Caco-2 (cell line): ENCODE results near the gene CMTM4. TPM values are rescaled to one million over a fixed set of nuclear protein-coding genes. Genes with fewer than 3 reads are reported as not detected.
A peak's percentile ranks its signal among the peaks of the same experiment; 100 is the strongest.

Source experiments
- Bru-seq: library from RNA; stranded (reverse); fragments of 400-500 nt; gene quantifications from one replicate; lab custom pipeline; 2021; lab: Mats Ljungman, UMichigan
- BruChase-seq, 2 experiments: library from RNA; stranded (reverse); fragments of 400-500 nt; gene quantifications; one replicate each; lab custom pipeline; 2021; lab: Mats Ljungman, UMichigan
- BruUV-seq: library from RNA; stranded (reverse); fragments of 400-500 nt; replicated peaks from 2 replicates; lab custom pipeline; 2021; lab: Mats Ljungman, UMichigan
- CTCF ChIA-PET: fragments of 300-600 bp; sonication (Branson Sonifier 250); formaldehyde crosslinking; loops from one replicate; lab custom pipeline; 2022; ENCODE audit warnings: antibody characterized with exemption; lab: Charles Lee
- POLR2A ChIA-PET: fragments of 300-600 bp; sonication (Branson Sonifier 250); formaldehyde crosslinking; loops from one replicate; lab custom pipeline; 2022; ENCODE audit warnings: antibody characterized with exemption; lab: Charles Lee
- DNase-seq, 2 experiments: peaks; one replicate each; pipeline versions ENCODE4 v3.0.0 to v3.0.0-alpha.2; 2020 to 2022
- H3K27me3 ChIP-seq: replicated peaks from 2 replicates; pipeline ENCODE4 v1.6.0; 2011; ENCODE audit warnings: low read length; ENCODE audit not compliant: control insufficient read depth, insufficient read depth
- H3K36me3 ChIP-seq: 2 replicates; pipeline ENCODE4 v1.5.1; 2011; ENCODE audit warnings: low read length; ENCODE audit not compliant: control insufficient read depth, insufficient read depth
- H3K4me1 ChIP-seq: fragments of 250-450 bp; sonication (Bioruptor Pico); 2 replicates; pipeline ENCODE4 v1.5.1; 2020; ENCODE audit warnings: mild to moderate bottlenecking
- H3K4me3 ChIP-seq: 2 replicates; pipeline ENCODE4 v1.5.1; 2011; ENCODE audit warnings: low read depth, mild to moderate bottlenecking, control low read depth, low read length
- H3K9me3 ChIP-seq: fragments of 250-450 bp; sonication (Bioruptor Pico); 2 replicates; pipeline ENCODE4 v1.5.1; 2020; ENCODE audit warnings: mild to moderate bottlenecking, moderate library complexity
- H3K27ac Mint-ChIP-seq: one replicate; pipeline ENCODE4 v1.8.0; 2022; ENCODE audit warnings: mixed read lengths; ENCODE audit not compliant: unreplicated experiment
- H3K27me3 Mint-ChIP-seq: one replicate; pipeline ENCODE4 v1.8.0; 2022; ENCODE audit warnings: mixed read lengths; ENCODE audit not compliant: insufficient read depth, unreplicated experiment
- H3K36me3 Mint-ChIP-seq: one replicate; pipeline ENCODE4 v1.8.0; 2022; ENCODE audit warnings: mild to moderate bottlenecking, mixed read lengths; ENCODE audit not compliant: insufficient read depth, unreplicated experiment
- H3K4me1 Mint-ChIP-seq: one replicate; pipeline ENCODE4 v1.8.0; 2022; ENCODE audit warnings: low read depth, mixed read lengths; ENCODE audit not compliant: unreplicated experiment
- H3K4me3 Mint-ChIP-seq: one replicate; pipeline ENCODE4 v1.8.0; 2022; ENCODE audit warnings: mild to moderate bottlenecking, moderate library complexity, mixed read lengths; ENCODE audit not compliant: unreplicated experiment
- H3K9me3 Mint-ChIP-seq: one replicate; pipeline ENCODE4 v1.8.0; 2022; ENCODE audit warnings: mixed read lengths; ENCODE audit not compliant: unreplicated experiment
- CTCF ChIP-seq, 2 experiments: fragments of 200-600 bp in 1 of 2; IDR thresholded peaks; 1 replicate in 1 of 2; 2 replicates in 1 of 2; pipeline versions ENCODE4 v1.5.1 to v1.8.0; 2011 to 2022; ENCODE audit warnings: antibody characterized with exemption in 1 of 2, control low read depth in 1 of 2, inconsistent platforms in 1 of 2, low read depth in 1 of 2, low read length in 1 of 2, mild to moderate bottlenecking in 1 of 2, moderate library complexity in 1 of 2; ENCODE audit not compliant: insufficient read depth in 1 of 2, severe bottlenecking in 1 of 2, unreplicated experiment in 1 of 2
- intact Hi-C: fragments of 100-400 bp; cut with micrococcal nuclease; formaldehyde crosslinking; loops from one replicate; pipeline ENCODE4 v1.10.0; 2022; ENCODE audit not compliant: unreplicated experiment
- long read RNA-seq: library from polyadenylated mRNA; stranded (forward); transcript quantifications from one replicate; pipeline ENCODE4 v2.0.0, GENCODE V29; 2022
- total RNA-seq: library from RNA; stranded (reverse); gene quantifications from 2 replicates; pipeline ENCODE4 v1.2.3, GENCODE V29; 2022

CMTM4 gene
- total RNA-seq (106 and 108 TPM in 2 replicates), Bru-seq, nascent RNA (percentile 85 among the genes with signal in this experiment), BruChase-seq, experiment 1, labeled RNA remaining after a 2-hour chase (percentile 92 among the genes with signal in this experiment), BruChase-seq, experiment 2, labeled RNA remaining after a 6-hour chase (percentile 95 among the genes with signal in this experiment)
- long read RNA-seq, full-length matches to known transcripts, result 41 of 44 reads
- long read RNA-seq, partial matches to known transcripts, result 0 of 44 reads
- long read RNA-seq, other reads (novel, unspliced or antisense), result 3 of 44 reads

DNA sequence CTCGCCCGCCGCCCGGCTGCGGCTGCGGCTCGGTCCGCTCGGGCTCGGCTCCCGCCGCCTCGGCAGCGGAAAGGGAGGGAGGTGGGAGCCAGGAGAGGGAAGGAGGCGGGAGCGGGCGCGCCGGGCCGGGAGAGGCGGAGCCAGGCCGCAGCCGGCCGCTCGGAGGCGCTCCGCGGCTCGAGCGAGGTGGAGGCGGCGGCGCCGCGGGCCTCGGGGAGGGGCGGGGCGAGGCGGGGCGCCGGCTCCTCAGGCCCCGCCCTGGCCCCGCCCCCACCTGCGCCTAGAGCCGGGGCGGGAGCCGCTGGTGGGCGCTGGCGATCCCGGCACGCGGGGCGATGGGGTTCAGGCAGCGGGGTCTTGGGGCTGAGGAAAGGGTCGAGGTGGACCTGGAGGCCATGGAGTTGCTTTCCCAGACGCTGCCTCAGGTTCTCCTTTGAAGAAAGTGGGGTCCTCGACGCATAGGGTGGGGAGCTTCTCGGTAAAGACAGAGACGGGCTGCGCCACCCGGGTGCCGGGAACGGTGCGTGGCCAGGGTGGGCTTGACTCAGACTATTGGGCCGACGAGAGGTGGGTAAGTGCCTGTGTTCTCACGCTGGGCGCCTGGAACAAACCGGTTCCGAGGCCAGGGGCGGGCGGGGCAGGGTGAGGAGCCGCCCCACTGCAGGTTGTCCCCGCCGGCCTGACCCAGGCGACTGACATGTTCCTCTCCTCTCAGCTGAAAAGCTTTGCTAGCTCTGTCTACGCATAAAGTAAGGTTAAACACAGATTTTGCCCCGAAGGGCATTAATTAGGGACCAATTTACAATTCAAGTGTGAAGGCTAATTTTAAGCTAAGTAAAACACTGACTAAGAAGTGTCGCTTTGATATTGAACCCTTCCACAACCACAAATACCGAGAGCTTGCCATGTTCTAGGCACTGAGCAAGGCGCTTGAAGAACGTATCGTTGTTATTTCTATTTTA, at the start of gene CMTM4:
Gene CMTM4, minus strand, starts transcription at position 75 of the 962 bp plus-strand sequence. CDS start 218 bp downstream, outside the sequence.
- ChIA-PET POLR2A (no interaction called here), CTCF (interaction anchor here (1.0 to 1.4 kb wide), 7 partner anchors 17 to 176 kb away, joined by 3 to 6 read pairs (median 4); no protein-coding TSS in a partner anchor)
- intact Hi-C loops, result no loop called here
- Mint-ChIP-seq H3K27ac (peak within 1 kb of the TSS; percentile 78), H3K4me3 (peak within 1 kb of the TSS; percentile 94), H3K36me3 (peaks cover 28% of the 10 kb centered on the region), H3K27me3 (no peaks in the 10 kb centered on the region), H3K4me1 (peaks cover 20% of the 10 kb centered on the region), H3K9me3 (no peaks in the 10 kb centered on the region)
- H3K36me3 ChIP-seq, result no peaks in the 10 kb centered on the region
- no peaks in the 10 kb centered on the region for H3K9me3 ChIP-seq
- DNase-seq, result peak; percentile 89 to 96
- peak within 1 kb of the TSS; percentile 97 for H3K4me3 ChIP-seq
- H3K4me1 ChIP-seq, result peaks cover 17% of the 10 kb centered on the region
- H3K27me3 ChIP-seq, result no peaks in the 10 kb centered on the region
- TF ChIP-seq CTCF (IDR thresholded peaks at IDR 0.05; ENCODE audit: insufficient read depth in 1 of 2, low read depth in 1 of 2, low read length in 1 of 2, severe bottlenecking in 1 of 2, unreplicated experiment in 1 of 2), result peak in 1 of 2 experiments; percentile 47
- TSS peak; percentile 70 for BruUV-seq

- intact Hi-C loops, result no loop called here
- no TSS peak for BruUV-seq
- no peak overlapping the region for H3K27ac Mint-ChIP-seq
- Histone ChIP-seq H3K4me1 (peaks cover 7% of the 10 kb centered on the region; the same call in 1 of the 2 replicates), H3K27me3 (no peaks in the 10 kb centered on the region), H3K4me3 (no peak overlapping the region), H3K36me3 (peaks cover 5% of the 10 kb centered on the region), H3K9me3 (no peaks in the 10 kb centered on the region)
- H3K36me3 Mint-ChIP-seq, result peaks cover 92% of the 10 kb centered on the region
- H3K4me1 Mint-ChIP-seq, result peaks cover 20% of the 10 kb centered on the region
- no peaks in the 10 kb centered on the region for H3K9me3 Mint-ChIP-seq
- no peak overlapping the region for H3K4me3 Mint-ChIP-seq
- no peak for TF ChIP-seq CTCF (IDR thresholded peaks at IDR 0.05; ENCODE audit: insufficient read depth in 1 of 2, low read depth in 1 of 2, low read length in 1 of 2, severe bottlenecking in 1 of 2, unreplicated experiment in 1 of 2)
- H3K27me3 Mint-ChIP-seq, result no peaks in the 10 kb centered on the region
- no peak for DNase-seq
- POLR2A ChIA-PET, result no interaction called here
- CTCF ChIA-PET, result interaction anchor here (1.0 kb wide), 1 partner anchor 95 kb away, joined by 3 read pairs; no protein-coding TSS in a partner anchor
These were observed 49.5 kb upstream of the CMTM4 start for GRCh38 chr16:66746048-66746447.
